Lower leg skin (tissue), 4 donors: ENCODE results near the gene MYO9B. TPM values are rescaled to one million over a fixed set of nuclear protein-coding genes. Genes with fewer than 3 reads are reported as not detected.
"Not testable (repeated sequence)": the region's sequence is repeated elsewhere in the genome, so short reads cannot be mapped to it uniquely, and the experiment has no call there.

Experiments
- DNase-seq, 2 donors: peaks; one replicate each; pipeline ENCODE4 v3.0.0-alpha.2; 2019; ENCODE audit warnings: low spot score in 2 of 2
- H3K4me3 ChIP-seq: fragments of 200-600 bp; sonication (generic); 2 replicates; pipeline ENCODE4 v1.5.1; 2017; ENCODE audit warnings: mild to moderate bottlenecking, low read depth; ENCODE audit not compliant: poor library complexity, severe bottlenecking
- POLR2A ChIP-seq, 2 donors: fragments of 450-650 bp; IDR thresholded peaks; one replicate each; pipeline ENCODE4 v1.6.1; 2016 to 2017; ENCODE audit warnings: antibody characterized with exemption in 2 of 2, mild to moderate bottlenecking in 1 of 2, moderate library complexity in 1 of 2
- WGBS, 2 donors: methylation state at CpG; one replicate each; pipeline ENCODE4 v1.1.5; 2018; 5-methylcytosine and 5-hydroxymethylcytosine counted together
- intact Hi-C: fragments of 100-400 bp; cut with DNase I; formaldehyde crosslinking; loops from one replicate; pipeline ENCODE4 v1.15.0; 2023; ENCODE audit warnings: low total_unique reads
- total RNA-seq, 4 donors: library from RNA; depleted of rRNA; stranded (reverse); fragments of >200 nt; gene quantifications; one replicate each; pipeline ENCODE4 v1.1.0, GENCODE V29; 2016
- TF ChIP-seq, protein P1 (sequence below), 3 donors: fragments of 450-650 bp; IDR thresholded peaks; one replicate each; pipeline ENCODE4 v1.5.1; 2016; ENCODE audit warnings: antibody characterized with exemption in 3 of 3, mild to moderate bottlenecking in 3 of 3, moderate library complexity in 2 of 3

MYO9B gene
- total RNA-seq, 4 donors from 2014 or later, result 29.2 to 63.1 (median 43.5) TPM

DNA sequence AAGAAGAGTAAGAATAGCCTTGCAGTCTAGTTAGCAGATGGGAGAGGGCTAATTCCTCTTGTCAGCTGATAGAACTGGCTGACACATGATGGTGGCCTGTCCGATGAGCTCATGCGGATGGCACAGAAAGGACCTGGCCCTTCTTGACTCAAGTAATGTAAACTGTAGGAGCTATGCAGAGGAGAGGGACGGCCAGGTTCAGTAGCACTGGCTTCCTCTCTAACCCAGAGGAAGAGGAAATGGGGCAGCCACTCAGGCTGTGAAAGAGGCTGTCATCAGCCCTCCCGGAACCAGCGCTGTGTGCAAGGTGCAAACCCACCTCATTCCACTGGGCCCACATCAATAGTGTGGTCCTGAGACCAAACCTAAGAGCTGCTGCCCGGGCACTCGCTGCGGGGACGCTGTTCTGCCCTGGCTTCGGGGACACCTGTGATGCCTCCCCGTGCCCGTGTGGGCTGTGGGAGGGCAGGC is 108.8 kb downstream of the MYO9B start:
- intact Hi-C loops, result no loop called here
- H3K4me3 ChIP-seq, result no peak overlapping the region
- 85 to 91% methylated on average over 12 of the region's 12 CpGs for WGBS, 2 donors
- no peak for DNase-seq
- TF ChIP-seq, protein P1, sequence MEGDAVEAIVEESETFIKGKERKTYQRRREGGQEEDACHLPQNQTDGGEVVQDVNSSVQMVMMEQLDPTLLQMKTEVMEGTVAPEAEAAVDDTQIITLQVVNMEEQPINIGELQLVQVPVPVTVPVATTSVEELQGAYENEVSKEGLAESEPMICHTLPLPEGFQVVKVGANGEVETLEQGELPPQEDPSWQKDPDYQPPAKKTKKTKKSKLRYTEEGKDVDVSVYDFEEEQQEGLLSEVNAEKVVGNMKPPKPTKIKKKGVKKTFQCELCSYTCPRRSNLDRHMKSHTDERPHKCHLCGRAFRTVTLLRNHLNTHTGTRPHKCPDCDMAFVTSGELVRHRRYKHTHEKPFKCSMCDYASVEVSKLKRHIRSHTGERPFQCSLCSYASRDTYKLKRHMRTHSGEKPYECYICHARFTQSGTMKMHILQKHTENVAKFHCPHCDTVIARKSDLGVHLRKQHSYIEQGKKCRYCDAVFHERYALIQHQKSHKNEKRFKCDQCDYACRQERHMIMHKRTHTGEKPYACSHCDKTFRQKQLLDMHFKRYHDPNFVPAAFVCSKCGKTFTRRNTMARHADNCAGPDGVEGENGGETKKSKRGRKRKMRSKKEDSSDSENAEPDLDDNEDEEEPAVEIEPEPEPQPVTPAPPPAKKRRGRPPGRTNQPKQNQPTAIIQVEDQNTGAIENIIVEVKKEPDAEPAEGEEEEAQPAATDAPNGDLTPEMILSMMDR (IDR thresholded peaks at IDR 0.05), result no peak
- no peak for TF ChIP-seq POLR2A (IDR thresholded peaks at IDR 0.05)

DNA sequence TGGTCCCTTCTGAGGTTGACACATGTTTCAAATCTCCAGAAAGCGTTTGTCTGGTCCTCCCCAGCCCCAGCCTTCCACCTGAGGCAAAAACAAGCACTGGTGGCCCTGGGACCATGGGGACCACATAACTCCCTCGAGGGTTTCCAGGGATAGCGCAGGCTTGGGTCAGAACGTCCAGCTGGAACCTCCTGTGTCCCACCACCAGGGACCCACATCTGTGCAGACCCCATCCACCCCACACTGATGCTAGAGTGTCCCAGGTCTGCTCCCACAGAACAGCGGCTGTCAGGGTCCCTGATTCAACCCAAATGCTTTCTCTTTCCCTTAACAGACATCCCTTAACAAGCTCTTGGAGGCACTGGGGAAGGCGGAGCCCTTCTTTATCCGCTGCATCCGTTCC is 110.0 kb downstream of the MYO9B start:
- 88 to 90% methylated on average over 8 of the region's 8 CpGs for WGBS, 2 donors
- no peak for TF ChIP-seq POLR2A (IDR thresholded peaks at IDR 0.05)
- TF ChIP-seq, protein P1 (IDR thresholded peaks at IDR 0.05), result no peak

DNA sequence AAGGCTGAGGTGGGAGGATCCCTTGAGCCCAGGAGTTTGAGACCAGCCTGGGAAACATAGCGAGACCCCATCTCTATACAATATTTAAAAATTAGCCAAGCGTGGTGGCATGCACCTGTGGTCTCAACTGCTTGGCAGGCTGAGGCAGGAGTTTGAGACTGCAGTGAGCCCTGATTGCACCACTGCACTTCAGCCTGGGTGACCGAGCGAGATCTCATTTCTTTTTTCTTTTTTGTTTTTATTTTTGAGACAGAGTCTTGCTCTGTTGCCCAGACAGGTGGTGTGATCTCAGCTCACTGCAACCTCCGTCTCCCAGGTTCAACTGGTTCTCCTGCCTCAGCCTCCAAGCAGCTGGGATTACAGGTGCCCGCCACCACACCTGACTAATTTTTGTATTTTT is 116.2 kb downstream of the MYO9B start:
- not testable (repeated sequence) for DNase-seq, H3K4me3 ChIP-seq
- intact Hi-C loops, result loop anchor here (10.0 kb wide), 1 partner anchor 427 kb away; no protein-coding TSS in a partner anchor
- WGBS, 2 donors, result 81 to 97% methylated on average over 6 of the region's 6 CpGs

More for the DNA sequence above, 110.0 kb downstream of the MYO9B start:
- no peak overlapping the region for H3K4me3 ChIP-seq
- DNase-seq, result no peak
- intact Hi-C loops, result no loop called here

DNA sequence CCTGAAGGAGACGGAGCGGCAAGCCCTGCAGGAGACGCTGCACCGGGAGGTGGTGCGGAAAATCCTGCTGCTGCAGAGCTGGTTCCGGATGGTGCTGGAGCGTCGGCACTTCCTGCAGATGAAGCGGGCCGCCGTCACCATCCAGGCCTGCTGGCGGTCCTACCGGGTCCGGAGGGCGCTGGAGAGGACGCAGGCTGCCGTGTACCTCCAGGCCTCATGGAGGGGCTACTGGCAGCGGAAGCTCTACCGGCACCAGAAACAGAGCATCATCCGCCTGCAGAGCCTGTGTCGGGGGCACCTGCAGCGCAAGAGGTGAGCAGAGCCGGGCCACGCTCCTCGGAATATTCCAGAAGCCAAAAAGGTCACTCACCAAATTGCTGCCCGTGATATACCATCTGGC is 117.2 kb downstream of the MYO9B start:
- 96 to 98% methylated on average over 19 to 23 of the region's 26 CpGs for WGBS, 2 donors
- intact Hi-C loops, result loop anchor here (10.0 kb wide), 1 partner anchor 428 kb away; no protein-coding TSS in a partner anchor
- DNase-seq, result no peak
- no peak overlapping the region for H3K4me3 ChIP-seq
- TF ChIP-seq, protein P1 (IDR thresholded peaks at IDR 0.05), result no peak
- TF ChIP-seq POLR2A (IDR thresholded peaks at IDR 0.05), result no peak

DNA sequence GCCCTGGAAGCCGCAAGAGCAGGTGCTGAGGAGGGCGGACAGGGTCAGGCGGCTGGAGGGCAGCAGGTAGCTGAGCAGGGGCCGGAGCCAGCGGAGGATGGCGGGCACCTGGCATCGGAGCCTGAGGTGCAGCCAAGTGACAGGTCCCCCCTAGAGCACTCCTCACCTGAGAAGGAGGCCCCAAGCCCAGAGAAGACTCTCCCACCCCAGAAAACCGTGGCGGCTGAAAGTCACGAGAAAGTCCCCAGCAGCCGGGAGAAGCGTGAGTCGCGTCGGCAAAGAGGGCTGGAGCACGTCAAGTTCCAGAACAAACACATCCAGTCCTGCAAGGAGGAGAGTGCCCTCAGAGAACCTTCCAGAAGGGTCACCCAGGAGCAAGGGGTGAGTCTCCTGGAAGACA is 119.0 kb downstream of the MYO9B start:
- 94% methylated on average over 16 of the region's 16 CpGs for WGBS, 2 donors
- intact Hi-C loops, result loop anchor here (10.0 kb wide), 1 partner anchor 430 kb away; no protein-coding TSS in a partner anchor
- DNase-seq, result no peak
- TF ChIP-seq, protein P1 (IDR thresholded peaks at IDR 0.05), result no peak
- no peak for TF ChIP-seq POLR2A (IDR thresholded peaks at IDR 0.05)
- no peak overlapping the region for H3K4me3 ChIP-seq

DNA sequence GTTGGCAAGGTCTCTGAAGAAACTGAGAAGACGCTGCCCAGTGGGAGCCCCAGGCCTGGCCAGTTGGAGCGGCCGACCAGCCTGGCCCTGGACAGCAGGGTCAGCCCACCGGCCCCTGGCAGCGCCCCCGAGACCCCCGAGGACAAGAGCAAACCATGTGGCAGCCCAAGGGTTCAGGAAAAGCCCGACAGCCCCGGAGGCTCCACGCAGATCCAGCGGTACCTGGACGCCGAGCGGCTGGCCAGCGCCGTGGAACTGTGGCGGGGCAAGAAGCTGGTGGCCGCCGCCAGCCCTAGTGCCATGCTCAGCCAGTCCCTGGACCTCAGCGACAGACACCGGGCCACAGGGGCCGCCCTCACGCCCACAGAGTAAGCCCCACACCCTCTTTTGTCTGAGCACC is 119.5 kb downstream of the MYO9B start:
- DNase-seq, result no peak
- TF ChIP-seq POLR2A (IDR thresholded peaks at IDR 0.05), result no peak
- TF ChIP-seq, protein P1 (IDR thresholded peaks at IDR 0.05), result no peak
- no peak overlapping the region for H3K4me3 ChIP-seq
- intact Hi-C loops, result loop anchor here (10.0 kb wide), 1 partner anchor 430 kb away; no protein-coding TSS in a partner anchor
- WGBS, 2 donors, result 96 to 97% methylated on average over 10 to 22 of the region's 23 CpGs
